Naive B cell (primary cell): ENCODE results near the gene SPEG. TPM values are rescaled to one million over a fixed set of nuclear protein-coding genes. Genes with fewer than 3 reads are reported as not detected.

ENCODE experiments used
- ATAC-seq, 2 donors: fragments of 150-1000 bp; cut with Tn5 transposase; 2 replicates each; pipeline ENCODE4 v1.10.0; 2021; ENCODE audit warnings: low read depth in 2 of 2, mild to moderate bottlenecking in 2 of 2, moderate library complexity in 2 of 2
- DNase-seq: peaks from one replicate; pipeline ENCODE4 v3.0.0; 2022
- H3K27ac Mint-ChIP-seq, 6 donors: one replicate each; pipeline ENCODE4 v1.8.0; 2020 to 2022; ENCODE audit warnings: mild to moderate bottlenecking in 6 of 6, mixed read lengths in 6 of 6, moderate library complexity in 5 of 6, inconsistent platforms in 2 of 6
- H3K27me3 Mint-ChIP-seq, 3 donors: one replicate each; pipeline ENCODE4 v1.8.0; 2021 to 2022; ENCODE audit warnings: mixed read lengths in 3 of 3, mild to moderate bottlenecking in 1 of 3
- H3K36me3 Mint-ChIP-seq, 2 donors: one replicate each; pipeline ENCODE4 v1.8.0; 2020 to 2022; ENCODE audit warnings: mixed read lengths in 2 of 2, inconsistent platforms in 1 of 2, mild to moderate bottlenecking in 1 of 2
- H3K4me1 Mint-ChIP-seq, 3 donors: one replicate each; pipeline ENCODE4 v1.8.0; 2020 to 2022; ENCODE audit warnings: mixed read lengths in 3 of 3, inconsistent platforms in 1 of 3, mild to moderate bottlenecking in 1 of 3, moderate library complexity in 1 of 3
- H3K4me3 Mint-ChIP-seq, 8 donors: one replicate each; pipeline ENCODE4 v1.8.0; 2020 to 2022; ENCODE audit warnings: mild to moderate bottlenecking in 8 of 8, mixed read lengths in 8 of 8, moderate library complexity in 8 of 8, inconsistent platforms in 2 of 8
- H3K9me3 Mint-ChIP-seq, 7 donors: one replicate each; pipeline ENCODE4 v1.8.0; 2020 to 2022; ENCODE audit warnings: mixed read lengths in 7 of 7, mild to moderate bottlenecking in 5 of 7, inconsistent platforms in 2 of 7, moderate library complexity in 1 of 7
- polyA plus RNA-seq, 6 donors: library from polyadenylated mRNA; unstranded; fragments of 300-500 nt; fragmentation: Illumina TruSeq; gene quantifications; one replicate each; pipeline ENCODE4 v1.2.3, GENCODE V29; 2021; ENCODE audit warnings: low read depth in 6 of 6

Gene SPEG
- polyA plus RNA-seq, 6 donors from 2014 or later, result 0.18 TPM; not detected in 5

DNA sequence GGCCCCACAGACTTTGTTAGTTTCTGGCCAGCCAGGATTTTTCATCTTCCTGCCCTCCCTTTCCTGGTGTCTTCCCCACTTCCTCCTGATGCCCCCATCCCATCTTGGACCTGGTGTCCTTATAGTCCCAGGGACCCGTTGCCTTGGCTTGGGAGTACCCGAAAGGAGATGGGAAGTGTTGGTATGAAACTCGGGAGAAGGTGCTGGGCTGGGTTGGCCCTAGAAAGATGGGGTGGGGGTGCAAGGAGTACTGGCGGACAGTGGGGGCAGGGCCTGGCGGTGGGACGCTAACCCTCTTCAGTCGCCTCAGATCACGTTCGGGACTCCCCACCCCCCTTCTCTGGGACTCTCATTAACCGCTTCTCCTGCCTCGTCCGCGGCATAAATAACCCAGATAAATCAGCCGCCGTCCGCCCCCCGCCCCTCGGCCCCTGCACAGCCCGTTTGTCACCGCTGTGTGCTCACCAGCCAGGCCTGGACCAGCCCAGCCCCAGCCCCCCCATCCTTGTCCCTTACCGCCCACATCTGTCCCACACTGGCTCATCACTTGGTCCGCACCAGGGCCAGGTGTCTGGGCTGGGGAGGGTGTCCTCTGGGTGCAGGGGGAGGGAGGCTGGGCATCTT lies 76.0 kb downstream of the SPEG start:
- peaks cover 0 to 3% (median 0%) of the 10 kb centered on the region in 7 donors for H3K9me3 Mint-ChIP-seq
- no peak for ATAC-seq
- H3K27me3 Mint-ChIP-seq, result peaks cover 36 to 86% (median 78%) of the 10 kb centered on the region in 3 donors
- H3K4me1 Mint-ChIP-seq, result peaks cover 40 to 45% (median 44%) of the 10 kb centered on the region in 3 donors
- no peak overlapping the region for H3K27ac Mint-ChIP-seq
- DNase-seq, result no peak
- peaks cover 0 to 34% of the 10 kb centered on the region in 2 donors for H3K36me3 Mint-ChIP-seq
- H3K4me3 Mint-ChIP-seq, result peak overlapping the region in 7 of 8 donors; percentile 14 to 84 (median 72)

- Mint-ChIP-seq H3K4me1 (peaks cover 40 to 47% (median 45%) of the 10 kb centered on the region in 3 donors), H3K36me3 (peaks cover 0 to 23% of the 10 kb centered on the region in 2 donors), H3K9me3 (peaks cover 0 to 5% (median 0%) of the 10 kb centered on the region in 7 donors), H3K4me3 (peak overlapping the region in 3 of 8 donors; percentile 26 to 67 (median 66)), H3K27ac (peak overlapping the region in 2 of 6 donors; percentile 25 to 75), H3K27me3 (peaks cover 46 to 89% (median 89%) of the 10 kb centered on the region in 3 donors)
- DNase-seq (no peak), ATAC-seq (no peak)
Observed at GRCh38 chr2:219511547-219512325, 77.1 kb downstream of the SPEG start.

DNA sequence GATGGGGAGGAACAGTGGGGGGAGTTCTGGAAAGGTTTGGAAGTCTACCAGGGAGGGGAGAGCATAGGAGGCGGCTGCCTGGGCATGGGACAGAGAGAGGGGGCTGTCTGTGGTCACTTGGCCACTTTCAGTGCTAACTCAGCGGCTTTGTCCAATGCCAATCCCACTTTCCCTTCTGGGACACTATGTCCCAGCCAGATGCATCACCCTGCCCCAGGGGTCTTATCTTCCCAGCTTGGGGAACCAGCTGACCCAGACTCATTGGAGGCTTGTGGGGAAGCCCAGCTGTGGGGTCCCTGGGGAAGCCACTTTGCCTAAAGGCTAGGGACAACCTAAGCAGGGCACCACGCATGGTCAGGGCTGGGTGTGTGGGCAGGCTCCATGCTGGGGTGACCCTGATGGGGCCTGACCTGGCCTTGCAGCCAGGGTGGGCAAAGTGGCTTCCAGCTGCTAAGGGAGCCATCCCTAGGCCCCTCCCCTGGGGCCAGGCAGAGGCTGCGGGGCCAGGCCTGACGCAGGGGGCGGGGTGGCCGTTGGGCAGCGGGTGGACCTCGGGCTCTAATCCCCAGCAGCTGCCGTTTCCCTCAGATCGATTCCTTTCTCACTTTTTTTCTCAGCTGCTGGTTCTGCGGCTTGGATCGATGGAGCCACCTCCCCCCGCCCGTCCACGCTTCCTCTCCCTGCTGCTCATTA lies 78.0 kb downstream of the SPEG start:
- Mint-ChIP-seq H3K9me3 (peaks cover 0 to 5% (median 0%) of the 10 kb centered on the region in 7 donors), H3K27me3 (peaks cover 51 to 93% (median 92%) of the 10 kb centered on the region in 3 donors), H3K4me1 (peaks cover 40 to 47% (median 45%) of the 10 kb centered on the region in 3 donors), H3K4me3 (peak overlapping the region in 1 of 8 donors; percentile 21), H3K27ac (no peak overlapping the region), H3K36me3 (peaks cover 0 to 15% of the 10 kb centered on the region in 2 donors)
- ATAC-seq, result no peak
- no peak for DNase-seq

GRCh38 chr2:219513787-219514186 lies 79.1 kb downstream of the SPEG start:
- peak overlapping the region in 3 of 8 donors; percentile 3 to 25 (median 22) for H3K4me3 Mint-ChIP-seq
- peaks cover 61 to 98% (median 94%) of the 10 kb centered on the region in 3 donors for H3K27me3 Mint-ChIP-seq
- no peak overlapping the region for H3K27ac Mint-ChIP-seq
- H3K36me3 Mint-ChIP-seq, result peaks cover 0 to 15% of the 10 kb centered on the region in 2 donors
- peaks cover 38 to 47% (median 45%) of the 10 kb centered on the region in 3 donors for H3K4me1 Mint-ChIP-seq
- ATAC-seq, result no peak
- no peak for DNase-seq
- H3K9me3 Mint-ChIP-seq, result peaks cover 0 to 5% (median 0%) of the 10 kb centered on the region in 7 donors

DNA sequence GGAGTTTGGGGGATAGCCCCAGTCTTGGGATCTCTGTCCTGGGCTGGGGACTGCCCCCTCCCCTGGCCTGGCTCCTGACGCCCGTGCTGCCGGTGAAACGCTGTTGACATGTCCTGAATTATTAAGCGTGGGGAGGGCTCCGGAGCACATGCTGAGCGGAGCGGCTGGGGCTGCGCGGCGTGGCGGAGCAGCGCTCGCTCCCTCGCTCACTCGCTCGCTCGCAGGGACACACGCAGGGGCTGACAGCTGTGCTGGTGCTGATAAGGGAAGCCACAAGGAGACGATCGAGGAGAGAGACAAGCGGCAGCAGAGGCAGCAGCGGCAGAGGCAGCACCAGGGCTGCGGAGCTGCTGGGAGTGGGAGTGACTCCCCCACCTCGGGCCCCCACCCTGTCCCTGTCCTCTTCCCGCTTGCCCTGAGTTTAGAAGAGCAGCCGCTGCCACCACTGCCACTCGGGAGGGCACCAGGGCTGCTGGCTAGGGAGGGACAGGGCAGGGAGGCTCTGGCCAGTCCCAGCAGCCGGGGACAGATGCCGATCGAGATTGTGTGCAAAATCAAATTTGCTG lies 79.6 kb downstream of the SPEG start, which contains the start of gene ASIC4:
TSS of gene ASIC4 (plus strand) at position 287 of the 566 bp plus-strand sequence. CDS start at position 530, 243 bp downstream.
- Mint-ChIP-seq H3K9me3 (peaks cover 0 to 5% (median 0%) of the 10 kb centered on the region in 7 donors), H3K36me3 (peaks cover 0 to 15% of the 10 kb centered on the region in 2 donors), H3K4me3 (peak within 1 kb of the TSS in 3 of 8 donors; percentile 22 to 77 (median 25)), H3K27me3 (peaks cover 65 to 100% (median 97%) of the 10 kb centered on the region in 3 donors), H3K27ac (no peak within 1 kb of the TSS), H3K4me1 (peaks cover 38 to 47% (median 43%) of the 10 kb centered on the region in 3 donors)
- ATAC-seq (no peak), DNase-seq (no peak)

- no peak for DNase-seq
- no peak overlapping the region for H3K27ac Mint-ChIP-seq
- no peak for ATAC-seq
- peaks cover 33 to 41% (median 38%) of the 10 kb centered on the region in 3 donors for H3K4me1 Mint-ChIP-seq
- peaks cover 0 to 15% of the 10 kb centered on the region in 2 donors for H3K36me3 Mint-ChIP-seq
- peaks cover 0 to 5% (median 0%) of the 10 kb centered on the region in 7 donors for H3K9me3 Mint-ChIP-seq
- H3K4me3 Mint-ChIP-seq, result no peak overlapping the region
- peaks cover 64 to 100% (median 97%) of the 10 kb centered on the region in 3 donors for H3K27me3 Mint-ChIP-seq
Observed at GRCh38 chr2:219514836-219515235, 80.2 kb downstream of the SPEG start.

GRCh38 chr2:219515874-219516629 lies 81.4 kb downstream of the SPEG start:
- peak overlapping the region in 2 of 6 donors; percentile 2 to 63 for H3K27ac Mint-ChIP-seq
- peaks cover 0 to 5% (median 0%) of the 10 kb centered on the region in 7 donors for H3K9me3 Mint-ChIP-seq
- no peak overlapping the region for H3K4me3 Mint-ChIP-seq
- DNase-seq (no peak), ATAC-seq (no peak)
- peaks cover 0 to 12% of the 10 kb centered on the region in 2 donors for H3K36me3 Mint-ChIP-seq
- peaks cover 24 to 30% (median 26%) of the 10 kb centered on the region in 3 donors for H3K4me1 Mint-ChIP-seq
- H3K27me3 Mint-ChIP-seq, result peaks cover 66 to 100% (median 97%) of the 10 kb centered on the region in 3 donors

GRCh38 chr2:219516888-219517287 lies 82.2 kb downstream of the SPEG start:
- H3K27ac Mint-ChIP-seq, result peak overlapping the region in 1 of 6 donors; percentile 49
- DNase-seq (no peak), ATAC-seq (no peak)
- peaks cover 0 to 4% (median 0%) of the 10 kb centered on the region in 7 donors for H3K9me3 Mint-ChIP-seq
- H3K4me1 Mint-ChIP-seq, result peaks cover 26 to 30% (median 26%) of the 10 kb centered on the region in 3 donors
- H3K36me3 Mint-ChIP-seq, result peaks cover 0 to 12% of the 10 kb centered on the region in 2 donors
- peaks cover 70 to 100% (median 97%) of the 10 kb centered on the region in 3 donors for H3K27me3 Mint-ChIP-seq
- no peak overlapping the region for H3K4me3 Mint-ChIP-seq

GRCh38 chr2:219517954-219518778 lies 83.5 kb downstream of the SPEG start:
- Mint-ChIP-seq H3K4me3 (no peak overlapping the region), H3K27me3 (peaks cover 69 to 96% (median 90%) of the 10 kb centered on the region in 3 donors)
- ATAC-seq, result no peak

DNA sequence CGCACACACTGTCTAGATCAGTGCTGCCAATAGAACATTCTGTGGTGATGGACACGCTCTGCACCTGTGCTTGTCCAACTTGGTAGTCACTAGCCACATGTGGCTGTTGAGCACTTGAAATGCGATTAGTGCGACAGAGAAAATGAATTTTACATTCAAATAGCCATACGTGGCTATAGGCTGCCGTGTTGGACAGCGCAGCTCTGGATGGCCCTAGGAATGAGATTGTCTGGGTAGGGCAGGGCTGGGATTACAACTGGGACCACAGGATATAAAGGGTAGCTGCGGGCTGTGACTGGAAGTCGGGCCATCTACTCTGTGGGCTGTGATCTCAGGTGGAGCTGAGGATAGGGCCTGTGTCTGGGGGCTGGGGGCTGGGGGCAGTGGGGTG lies 84.9 kb downstream of the SPEG start:
- Mint-ChIP-seq H3K9me3 (peaks cover 0 to 2% (median 0%) of the 10 kb centered on the region in 7 donors), H3K36me3 (peaks cover 0 to 11% of the 10 kb centered on the region in 2 donors), H3K27ac (no peak overlapping the region), H3K27me3 (peaks cover 69 to 91% (median 89%) of the 10 kb centered on the region in 3 donors), H3K4me1 (peaks cover 14 to 18% (median 18%) of the 10 kb centered on the region in 3 donors), H3K4me3 (no peak overlapping the region)
- no peak for ATAC-seq
- no peak for DNase-seq

More at GRCh38 chr2:219517954-219518778, 83.5 kb downstream of the SPEG start:
- H3K27ac Mint-ChIP-seq, result no peak overlapping the region
- peaks cover 22 to 27% (median 23%) of the 10 kb centered on the region in 3 donors for H3K4me1 Mint-ChIP-seq
- peaks cover 0 to 2% (median 0%) of the 10 kb centered on the region in 7 donors for H3K9me3 Mint-ChIP-seq
- no peak for DNase-seq
- peaks cover 0 to 16% of the 10 kb centered on the region in 2 donors for H3K36me3 Mint-ChIP-seq

DNA sequence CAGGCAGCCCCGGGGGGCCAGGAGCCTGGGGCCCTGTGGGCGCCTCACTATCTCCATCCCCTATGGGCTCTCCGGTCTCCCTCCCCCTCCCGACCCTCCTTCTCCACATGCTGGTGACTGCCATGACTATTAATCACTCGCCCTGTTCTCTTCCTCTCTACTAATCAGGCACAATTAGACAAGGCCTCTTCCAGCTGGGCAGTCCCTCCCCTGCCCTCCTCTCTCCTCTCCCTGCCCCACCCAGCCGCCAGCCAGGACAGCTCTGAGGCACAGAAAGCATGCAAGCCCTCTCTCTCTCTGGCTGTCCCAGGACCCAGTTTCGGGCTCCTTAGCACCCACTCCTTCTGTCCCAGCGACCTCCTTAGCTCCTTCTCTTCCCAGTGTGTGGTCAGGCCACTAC lies 85.4 kb downstream of the SPEG start:
- Mint-ChIP-seq H3K4me3 (no peak overlapping the region), H3K36me3 (peaks cover 0 to 11% of the 10 kb centered on the region in 2 donors), H3K27ac (no peak overlapping the region), H3K27me3 (peaks cover 73 to 91% (median 91%) of the 10 kb centered on the region in 3 donors), H3K4me1 (peaks cover 14 to 18% (median 18%) of the 10 kb centered on the region in 3 donors), H3K9me3 (peaks cover 0 to 2% (median 0%) of the 10 kb centered on the region in 7 donors)
- ATAC-seq, result no peak
- no peak for DNase-seq
